ENCODE data around the gene RAX2.

DNA sequence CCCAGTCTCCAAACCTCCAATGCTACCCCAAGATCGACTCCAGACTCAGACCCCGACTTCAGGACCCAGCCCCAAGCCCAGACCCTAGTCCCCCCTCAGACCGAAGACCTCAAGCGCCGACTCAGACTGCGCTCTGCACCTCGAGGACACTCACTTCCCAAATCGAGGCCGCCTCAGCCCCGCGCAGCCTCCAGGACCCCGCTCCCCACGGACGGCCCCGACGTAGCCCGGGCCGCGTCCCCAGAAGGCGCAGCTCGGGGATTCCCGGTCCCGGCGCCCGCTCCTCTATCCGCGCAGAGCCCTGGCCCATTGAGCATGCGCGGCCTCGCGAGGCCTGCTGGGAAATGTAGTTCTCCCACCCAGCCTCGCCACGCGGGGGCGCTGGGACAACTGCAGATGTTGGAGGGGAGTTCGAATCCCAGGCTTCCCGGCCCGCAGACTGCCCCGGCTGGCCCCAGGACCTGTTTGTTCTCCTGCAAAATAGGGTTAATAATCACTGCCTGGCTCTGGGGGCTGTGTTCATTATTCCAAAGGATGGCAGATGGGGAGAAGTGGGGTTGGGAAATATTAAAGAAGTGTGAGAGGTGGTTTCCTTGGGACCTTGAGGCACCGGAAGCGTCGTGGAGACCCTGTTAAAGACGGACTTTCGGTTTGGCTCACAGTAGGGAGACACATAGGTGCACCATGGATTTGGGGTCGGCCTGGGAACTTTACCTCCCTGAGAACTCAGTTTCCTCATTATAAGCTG lies 10.5 kb downstream of the RAX2 start, which contains the start of gene APBA3:
- TF ChIP-seq, protein P1, sequence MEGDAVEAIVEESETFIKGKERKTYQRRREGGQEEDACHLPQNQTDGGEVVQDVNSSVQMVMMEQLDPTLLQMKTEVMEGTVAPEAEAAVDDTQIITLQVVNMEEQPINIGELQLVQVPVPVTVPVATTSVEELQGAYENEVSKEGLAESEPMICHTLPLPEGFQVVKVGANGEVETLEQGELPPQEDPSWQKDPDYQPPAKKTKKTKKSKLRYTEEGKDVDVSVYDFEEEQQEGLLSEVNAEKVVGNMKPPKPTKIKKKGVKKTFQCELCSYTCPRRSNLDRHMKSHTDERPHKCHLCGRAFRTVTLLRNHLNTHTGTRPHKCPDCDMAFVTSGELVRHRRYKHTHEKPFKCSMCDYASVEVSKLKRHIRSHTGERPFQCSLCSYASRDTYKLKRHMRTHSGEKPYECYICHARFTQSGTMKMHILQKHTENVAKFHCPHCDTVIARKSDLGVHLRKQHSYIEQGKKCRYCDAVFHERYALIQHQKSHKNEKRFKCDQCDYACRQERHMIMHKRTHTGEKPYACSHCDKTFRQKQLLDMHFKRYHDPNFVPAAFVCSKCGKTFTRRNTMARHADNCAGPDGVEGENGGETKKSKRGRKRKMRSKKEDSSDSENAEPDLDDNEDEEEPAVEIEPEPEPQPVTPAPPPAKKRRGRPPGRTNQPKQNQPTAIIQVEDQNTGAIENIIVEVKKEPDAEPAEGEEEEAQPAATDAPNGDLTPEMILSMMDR (conservative IDR thresholded peaks at IDR 0.05; ENCODE audit: low read length): peak; percentile 78
- no peak for TF ChIP-seq EZH2phosphoT487 (IDR thresholded peaks at IDR 0.05; ENCODE audit: borderline replicate concordance)

Data from Loucy (cell line).